PC-3 (cell line): ENCODE data around the gene RXRB. TPM values are rescaled to one million over a fixed set of nuclear protein-coding genes. Genes with fewer than 3 reads are reported as not detected.

ENCODE experiments used
- ATAC-seq: fragments of 200-7000 bp; cut with Tn5 transposase; 2 replicates; pipeline ENCODE4 v1.9.1; 2020; ENCODE audit warnings: mild to moderate bottlenecking, moderate library complexity
- Bru-seq: library from RNA; stranded (reverse); fragments of 400-500 nt; gene quantifications from one replicate; lab custom pipeline; 2021; lab: Mats Ljungman, UMichigan
- BruChase-seq, 2 experiments: library from RNA; stranded (reverse); fragments of 400-500 nt; gene quantifications; one replicate each; lab custom pipeline; 2021; lab: Mats Ljungman, UMichigan
- BruUV-seq: library from RNA; stranded (reverse); fragments of 400-500 nt; replicated peaks from 2 replicates; lab custom pipeline; 2021; lab: Mats Ljungman, UMichigan
- CTCF ChIA-PET: fragments of 300-600 bp; sonication (Branson Sonifier 250); formaldehyde crosslinking; loops from one replicate; lab custom pipeline; 2022; ENCODE audit warnings: antibody characterized with exemption; lab: Charles Lee
- POLR2A ChIA-PET: fragments of 300-600 bp; sonication (Branson Sonifier 250); formaldehyde crosslinking; loops from one replicate; lab custom pipeline; 2022; ENCODE audit warnings: antibody characterized with exemption; ENCODE audit not compliant: unreplicated experiment; lab: Charles Lee
- DNase-seq: peaks from one replicate; pipeline ENCODE4 v3.0.0-alpha.2; 2015
- H2AFZ ChIP-seq: fragments of 300-600 bp; sonication (generic); 2 replicates; pipeline ENCODE4 v1.6.0; 2016; ENCODE audit warnings: antibody characterized with exemption, low read length
- H3F3A ChIP-seq: fragments of 300-600 bp; sonication (generic); one replicate; pipeline ENCODE4 v1.6.0; 2017; ENCODE audit warnings: antibody characterized with exemption, low read length, control low read depth, mild to moderate bottlenecking; ENCODE audit not compliant: unreplicated experiment
- H3K27ac ChIP-seq: fragments of 300-600 bp; sonication (generic); 2 replicates; pipeline ENCODE4 v1.5.1; 2016; ENCODE audit warnings: mild to moderate bottlenecking, low read length
- H3K27me3 ChIP-seq: fragments of 300-600 bp; sonication (generic); 2 replicates; pipeline ENCODE4 v1.6.1; 2016; ENCODE audit warnings: low read length, mixed read lengths
- H3K36me3 ChIP-seq: fragments of 300-600 bp; sonication (generic); 2 replicates; pipeline ENCODE4 v1.6.1; 2016; ENCODE audit warnings: low read depth, mixed run types, low read length, mixed read lengths
- H3K4me1 ChIP-seq: fragments of 300-600 bp; sonication (generic); 2 replicates; pipeline ENCODE4 v1.5.1; 2016; ENCODE audit warnings: low read length; ENCODE audit not compliant: insufficient read depth
- H3K4me2 ChIP-seq: fragments of 300-600 bp; sonication (generic); 2 replicates; pipeline ENCODE4 v1.6.0; 2016; ENCODE audit warnings: low read length
- H3K4me3 ChIP-seq: fragments of 300-600 bp; sonication (generic); 2 replicates; pipeline ENCODE4 v1.5.1; 2016; ENCODE audit warnings: mild to moderate bottlenecking, low read length, mixed read lengths
- H3K79me2 ChIP-seq: fragments of 300-600 bp; sonication (generic); 2 replicates; pipeline ENCODE4 v1.6.1; 2017; ENCODE audit warnings: low read length, mixed read lengths
- H3K9ac ChIP-seq: fragments of 300-600 bp; sonication (generic); 2 replicates; pipeline ENCODE4 v1.6.0; 2016; ENCODE audit warnings: mild to moderate bottlenecking, low read length
- H3K9me2 ChIP-seq: fragments of 300-600 bp; sonication (generic); replicated peaks from 2 replicates; pipeline ENCODE4 v1.6.1; 2016; ENCODE audit warnings: mixed run types, low read length, mixed read lengths
- H3K9me3 ChIP-seq: fragments of 300-600 bp; sonication (generic); 2 replicates; pipeline ENCODE4 v1.6.1; 2016; ENCODE audit warnings: low read length, mixed read lengths
- H4K20me1 ChIP-seq: fragments of 300-600 bp; sonication (generic); 2 replicates; pipeline ENCODE4 v1.6.1; 2016; ENCODE audit warnings: low read length, mixed read lengths
- CTCF ChIP-seq: fragments of 300-600 bp; sonication (generic); conservative IDR thresholded peaks from 2 replicates; pipeline ENCODE4 v1.5.1; 2017; ENCODE audit warnings: antibody characterized with exemption, low read depth, mild to moderate bottlenecking, low read length
- EZH2 ChIP-seq: fragments of 300-600 bp; sonication (generic); IDR thresholded peaks from one replicate; pipeline ENCODE4 v1.6.1; 2017; ENCODE audit warnings: antibody characterized with exemption, mild to moderate bottlenecking, low read length; ENCODE audit not compliant: unreplicated experiment
- EZH2phosphoT487 ChIP-seq: fragments of 300-600 bp; sonication (generic); IDR thresholded peaks from 2 replicates; pipeline ENCODE4 v1.6.1; 2018; ENCODE audit warnings: mild to moderate bottlenecking, antibody characterized with exemption, low read length, borderline replicate concordance
- intact Hi-C: fragments of 100-400 bp; cut with micrococcal nuclease; formaldehyde crosslinking; loops from 2 replicates; pipeline ENCODE4 v1.9.0; 2023
- long read RNA-seq: library from polyadenylated mRNA; unstranded; transcript quantifications from one replicate; pipeline ENCODE4 v2.0.0, GENCODE V29; 2021; ENCODE audit not compliant: unreplicated experiment
- total RNA-seq: library from RNA; depleted of rRNA; stranded (reverse); fragments of >200 nt; gene quantifications from 2 replicates; pipeline ENCODE4 v1.2.3, GENCODE V29; 2014; rRNA removed

Gene RXRB
- total RNA-seq = 24.0 and 30.9 TPM in 2 replicates
- percentile 84 among the genes with signal in this experiment for Bru-seq, nascent RNA
- percentile 91 among the genes with signal in this experiment for BruChase-seq, experiment 1, labeled RNA remaining after a 6-hour chase
- BruChase-seq, experiment 2, labeled RNA remaining after a 2-hour chase = percentile 93 among the genes with signal in this experiment
- long read RNA-seq, transcript RXRB-204 (9 exons, 1,977 nt) = major isoform, 22 of 116 reads
- long read RNA-seq, transcript RXRB-205 (2 exons, 582 nt) = minor isoform, 6 of 116 reads
- long read RNA-seq, transcript RXRB-201 (10 exons, 2,908 nt) = minor isoform, 16 of 116 reads
- long read RNA-seq, partial matches to known transcripts = 21 of 116 reads
- long read RNA-seq, other reads (novel, unspliced or antisense) = 47 of 116 reads

GRCh38 chr6:33200219-33201146 is at the start of gene RXRB, which contains the start of gene SLC39A7:
Gene RXRB (minus strand): TSS chr6:33200665. CDS start chr6:33200476, 189 bp downstream.
Gene SLC39A7 (plus strand): TSS chr6:33200867. CDS start chr6:33201246, 379 bp downstream.
- Histone ChIP-seq H4K20me1 (peaks cover 5% of the 10 kb centered on the region; the same call in 1 of the 2 replicates), H3K36me3 (peaks cover 33% of the 10 kb centered on the region), H3K9ac (peak within 1 kb of the TSS; percentile 98), H3K27me3 (no peaks in the 10 kb centered on the region), H2AFZ (peak within 1 kb of the TSS; percentile 99), H3F3A (no peaks in the 10 kb centered on the region), H3K4me2 (peak within 1 kb of the TSS; percentile 99), H3K9me3 (no peaks in the 10 kb centered on the region), H3K9me2 (no peaks in the 10 kb centered on the region), H3K79me2 (peaks cover 63% of the 10 kb centered on the region), H3K27ac (peak within 1 kb of the TSS; percentile 92), H3K4me1 (peaks cover 32% of the 10 kb centered on the region), H3K4me3 (peak within 1 kb of the TSS; percentile 97)
- intact Hi-C loops = loop anchor here (10.0 kb wide), 2 partner anchors 74 to 214 kb away; partner anchors contain the start of genes B3GALT4, CUTA, PHF1 and RPS18
- ATAC-seq = peak; percentile 56
- ChIA-PET CTCF (interaction anchor here (0.9 kb wide), 1 partner anchor 48 kb away, joined by 7 read pairs; no protein-coding TSS in a partner anchor), POLR2A (no interaction called here)
- peak; percentile 99 for DNase-seq
- TF ChIP-seq CTCF (no peak), EZH2 (no peak), EZH2phosphoT487 (no peak)
- no TSS peak for BruUV-seq

- intact Hi-C loops = loop anchor here (1.0 to 2.0 kb wide), 4 partner anchors 43 to 127 kb away; partner anchors contain the start of gene RGL2
- peak; percentile 34 for ATAC-seq
- BruUV-seq = TSS peak; percentile 93
Observed at GRCh38 chr6:33249732-33250630, 49.5 kb upstream of the RXRB start.

More at GRCh38 chr6:33249732-33250630, 49.5 kb upstream of the RXRB start:
- no peaks in the 10 kb centered on the region for H3K9me2 ChIP-seq
- no peaks in the 10 kb centered on the region for H3K36me3 ChIP-seq
- peak overlapping the region; percentile 70 for H3K4me3 ChIP-seq
- H3F3A ChIP-seq = peaks cover 7% of the 10 kb centered on the region
- H2AFZ ChIP-seq = peak overlapping the region; percentile 81
- TF ChIP-seq EZH2phosphoT487 (no peak), EZH2 (no peak), CTCF (no peak)
- H3K27me3 ChIP-seq = no peaks in the 10 kb centered on the region
- H3K9ac ChIP-seq = peak overlapping the region; percentile 69
- peak overlapping the region; percentile 89 for H3K4me2 ChIP-seq
- no peaks in the 10 kb centered on the region for H3K79me2 ChIP-seq
- DNase-seq = peak; percentile 93
- ChIA-PET CTCF (interaction anchor here (0.5 to 2.0 kb wide), 4 partner anchors 10 to 100 kb away, joined by 3 to 8 read pairs (median 5); no protein-coding TSS in a partner anchor), POLR2A (interaction anchor here (0.5 to 1.0 kb wide), 5 partner anchors 11 to 1120 kb away, joined by 3 to 7 read pairs (median 4); partner anchors contain the start of gene FKBPL)
- peak overlapping the region; percentile 72 for H3K27ac ChIP-seq
- H3K9me3 ChIP-seq = no peaks in the 10 kb centered on the region
- no peaks in the 10 kb centered on the region for H4K20me1 ChIP-seq
- peaks cover 30% of the 10 kb centered on the region for H3K4me1 ChIP-seq
